Activated CD4-positive, alpha-beta T cell treated with anti-CD3 and anti-CD28 coated beads, Interleukin-10, Interleukin-2, amounts not matched to agents 100 ng/mL and 50 ng/mL, durations not matched to agents 16 hours and 8 hours (primary cell): ENCODE results near the gene OR13J1.

Experiments
- DNase-seq: peaks from one replicate; pipeline ENCODE4 v3.0.0-alpha.2; 2020

The OR13J1 gene

DNA sequence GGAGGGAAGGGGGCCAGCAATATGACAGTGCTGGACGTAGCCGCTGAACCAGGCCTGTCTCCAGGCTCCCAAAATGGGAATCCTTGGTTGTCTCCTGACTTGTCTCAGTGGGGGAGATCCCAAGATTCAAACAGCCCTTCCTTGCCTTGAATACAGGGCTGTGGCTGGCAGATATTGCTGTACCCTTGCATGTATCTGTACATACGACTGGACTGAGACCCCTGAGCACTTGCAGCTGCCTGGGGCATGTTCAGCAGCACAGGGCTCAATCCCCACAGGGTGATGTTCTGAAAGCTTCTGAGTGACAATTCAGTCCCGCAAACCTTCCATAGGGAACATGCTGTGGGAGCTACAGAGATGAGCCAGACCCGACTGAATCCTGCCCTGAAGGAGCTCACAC is 13.3 kb downstream of the OR13J1 start:
- no peak for DNase-seq

- no peak for DNase-seq
Observed at GRCh38 chr9:35856206-35856605, 14.0 kb downstream of the OR13J1 start.

GRCh38 chr9:35854091-35854762 is 16.0 kb downstream of the OR13J1 start:
- no peak for DNase-seq

DNA sequence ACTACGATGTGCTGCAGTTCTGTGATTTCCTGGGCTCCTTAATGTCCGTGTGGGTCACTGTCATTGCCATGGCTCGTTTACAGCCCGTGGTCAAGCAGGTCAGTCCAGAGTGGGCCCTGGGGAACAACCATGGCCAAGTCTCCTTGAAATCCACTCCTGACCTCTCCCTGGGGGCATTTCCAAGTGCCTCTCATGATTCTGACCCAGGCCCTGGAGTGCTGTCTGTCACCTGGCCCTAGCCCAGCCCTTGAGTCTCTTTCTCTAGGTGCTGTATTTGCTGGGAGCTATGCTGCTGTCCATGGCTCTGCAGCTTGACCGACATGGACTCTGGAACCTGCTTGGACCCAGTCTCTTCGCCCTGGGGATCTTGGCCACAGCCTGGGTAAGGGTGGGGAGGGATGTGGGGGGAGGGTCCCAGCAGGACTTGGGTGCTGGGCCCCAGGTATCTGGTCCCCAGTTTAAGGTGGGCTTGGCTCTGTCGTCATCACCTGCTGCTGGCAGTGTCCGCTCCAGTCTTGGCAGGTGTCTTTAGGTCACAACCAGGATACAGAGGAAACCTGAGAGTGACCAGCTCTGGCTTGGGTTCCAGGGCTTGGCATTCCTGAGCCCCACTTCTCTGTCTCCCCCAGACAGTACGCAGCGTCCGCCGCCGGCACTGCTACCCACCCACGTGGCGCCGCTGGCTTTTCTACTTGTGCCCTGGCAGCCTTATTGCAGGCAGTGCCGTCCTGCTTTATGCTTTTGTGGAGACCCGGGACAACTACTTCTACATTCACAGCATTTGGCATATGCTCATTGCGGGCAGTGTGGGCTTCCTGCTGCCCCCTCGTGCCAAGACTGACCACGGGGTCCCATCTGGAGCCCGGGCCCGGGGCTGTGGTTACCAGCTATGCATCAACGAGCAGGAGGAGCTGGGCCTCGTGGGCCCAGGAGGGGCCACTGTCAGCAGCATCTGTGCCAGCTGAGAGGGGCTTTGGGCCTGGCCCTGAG is 17.0 kb downstream of the OR13J1 start:
- DNase-seq, result no peak

GRCh38 chr9:35852267-35852815 is 17.9 kb downstream of the OR13J1 start:
- no peak for DNase-seq

DNA sequence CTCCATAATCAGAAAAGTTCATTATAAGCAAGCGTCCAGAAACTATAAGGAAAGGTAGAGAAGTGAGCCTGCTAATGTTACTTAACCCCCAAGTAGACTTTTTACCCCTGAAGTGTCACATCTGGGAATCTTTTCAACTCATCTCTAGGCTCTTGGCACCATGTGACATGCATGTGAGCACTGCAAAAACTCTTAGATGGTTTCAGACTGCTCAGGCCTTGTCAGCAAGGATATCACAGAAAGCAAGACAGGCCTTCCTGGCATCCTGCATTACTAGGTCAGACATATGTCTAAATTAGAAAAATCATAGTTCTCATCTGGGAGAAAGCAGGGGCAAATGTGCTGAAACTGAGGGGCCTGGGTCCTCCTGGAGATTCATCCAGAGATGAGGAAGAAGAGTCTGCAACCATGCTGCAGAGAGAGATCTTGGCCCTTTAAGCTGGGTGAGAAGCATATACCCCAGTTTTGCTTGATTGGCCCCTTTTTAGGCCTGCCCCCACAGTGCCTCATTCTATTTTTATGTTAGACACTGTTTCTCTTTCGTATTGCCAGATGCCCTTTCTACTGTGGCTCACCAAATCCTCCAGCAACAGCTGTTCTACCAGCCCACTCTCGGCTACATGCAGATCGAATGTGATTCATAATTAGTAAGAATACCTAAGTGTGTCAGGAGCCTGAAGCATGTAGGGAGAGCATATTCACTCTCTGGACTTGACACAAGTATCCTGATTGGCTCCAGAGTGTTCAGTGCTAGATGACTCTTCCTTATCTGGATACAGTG is 22.2 kb downstream of the OR13J1 start:
- DNase-seq, result peak; percentile 13

DNA sequence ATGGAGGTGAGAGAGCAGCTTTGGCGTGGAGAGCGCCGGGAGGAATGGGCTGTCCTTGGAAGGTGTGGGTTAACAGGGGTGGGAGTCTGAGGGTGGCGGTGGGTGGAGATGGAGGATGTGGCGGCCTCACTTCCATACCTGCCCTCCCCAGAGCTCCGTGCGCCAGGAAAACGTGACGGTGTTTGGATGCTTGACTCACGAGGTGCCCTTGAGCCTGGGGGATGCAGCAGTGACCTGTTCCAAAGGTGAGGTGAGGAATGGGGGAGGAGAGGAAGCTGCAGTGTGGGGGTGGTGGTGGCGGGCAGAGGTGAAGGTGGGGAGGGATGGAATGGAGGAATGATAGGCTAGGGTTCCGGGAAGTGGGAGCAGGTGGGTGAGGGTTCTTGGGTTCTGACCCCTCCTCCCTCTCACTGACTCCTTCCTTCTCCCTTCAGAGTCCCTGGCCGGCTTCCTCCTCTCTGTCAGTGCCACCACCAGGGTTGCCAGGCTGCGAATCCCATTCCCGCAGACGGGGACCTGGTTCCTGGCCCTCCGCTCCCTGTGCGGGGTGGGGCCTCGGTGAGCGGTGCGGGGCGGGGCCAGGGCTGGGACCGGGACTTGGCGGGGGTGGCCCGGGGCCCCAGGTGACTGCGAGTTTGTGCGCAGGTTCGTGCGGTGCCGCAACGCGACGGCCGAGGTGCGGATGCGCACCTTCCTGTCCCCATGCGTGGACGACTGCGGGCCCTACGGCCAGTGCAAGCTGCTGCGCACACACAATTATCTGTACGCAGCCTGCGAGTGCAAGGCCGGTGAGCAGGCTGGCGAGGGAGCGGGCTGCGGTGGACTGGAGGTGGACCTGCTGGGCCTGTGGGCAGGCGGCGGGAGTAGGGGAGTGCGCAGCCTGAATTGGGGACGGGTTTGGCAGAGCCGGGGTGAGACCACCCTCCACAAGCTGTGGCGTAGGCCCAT is 24.1 kb downstream of the OR13J1 start:
- DNase-seq, result no peak

- DNase-seq, result peak; percentile 23
Observed at GRCh38 chr9:35844628-35845270, 25.5 kb downstream of the OR13J1 start.

DNA sequence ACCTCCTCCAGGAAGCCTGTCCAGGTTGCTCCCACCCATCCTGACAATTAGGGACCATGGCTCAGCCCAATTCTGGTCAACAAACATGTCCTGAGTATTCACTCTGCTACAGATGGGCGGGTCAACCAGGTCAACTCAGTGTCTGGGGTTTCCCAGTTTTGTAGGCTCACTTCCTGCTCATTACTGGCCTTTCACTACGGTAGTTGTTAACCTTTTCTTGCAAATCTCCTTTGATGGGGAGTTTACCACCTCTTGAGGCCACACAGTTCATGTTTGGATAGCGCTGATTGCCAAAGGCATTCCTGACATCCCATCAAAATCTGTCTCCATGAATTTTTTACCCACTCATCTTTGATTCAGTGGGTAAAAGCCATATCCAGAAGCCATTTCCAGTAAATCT is 27.4 kb downstream of the OR13J1 start:
- no peak for DNase-seq

GRCh38 chr9:35842020-35842745 is 28.0 kb downstream of the OR13J1 start:
- no peak for DNase-seq

DNA sequence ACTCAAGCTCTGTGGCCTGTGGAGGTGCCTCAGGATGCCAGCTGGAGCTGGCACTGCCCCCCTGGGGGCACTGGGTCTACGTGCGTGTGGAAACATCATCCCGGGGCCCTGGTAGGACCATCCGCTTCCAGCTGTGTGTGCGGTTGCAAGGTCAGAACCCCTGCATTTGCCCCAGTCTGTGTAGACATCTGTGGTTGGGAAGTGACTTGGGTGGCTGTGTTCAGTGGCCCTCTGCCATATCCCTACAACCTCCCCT is 28.6 kb downstream of the OR13J1 start:
- no peak for DNase-seq

DNA sequence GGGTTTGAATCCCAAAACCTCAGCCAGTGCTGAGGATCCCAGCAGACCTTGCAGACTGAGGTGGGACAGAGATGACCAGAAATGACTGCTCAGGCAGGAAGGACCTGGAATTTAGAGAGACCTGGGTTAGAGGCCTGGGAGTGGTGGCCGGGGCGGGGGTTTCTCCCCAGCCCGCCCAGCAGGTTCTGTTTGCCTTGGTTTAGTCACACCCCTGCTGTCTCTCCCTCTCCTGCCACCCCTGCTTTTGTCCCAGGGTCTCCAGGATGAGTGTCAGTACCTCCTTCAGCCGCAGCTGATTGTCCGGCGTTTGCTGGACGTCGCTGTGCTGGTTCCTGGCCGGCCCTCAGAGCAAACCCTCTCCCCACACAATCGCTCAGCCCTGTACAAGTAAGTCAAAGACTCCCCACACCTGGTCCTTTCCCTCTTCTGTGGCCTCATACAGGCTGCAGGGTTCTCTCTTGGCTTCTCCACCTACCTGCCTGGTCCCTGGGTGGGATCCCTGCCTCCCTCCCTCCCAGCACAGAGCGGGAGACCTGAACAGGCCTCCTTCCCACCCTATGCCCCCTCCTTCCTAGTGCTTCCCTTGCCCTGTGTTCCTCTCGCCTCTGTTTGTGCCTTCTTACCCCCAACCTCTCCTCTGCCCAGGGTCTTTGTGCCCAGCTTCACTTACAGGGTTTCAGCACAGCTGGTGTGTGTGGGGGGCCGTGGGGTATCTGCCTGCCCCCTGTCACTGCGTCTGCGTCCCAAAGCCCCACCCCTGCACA is 29.1 kb downstream of the OR13J1 start:
- DNase-seq, result no peak

GRCh38 chr9:35839926-35840325 is 30.3 kb downstream of the OR13J1 start:
- DNase-seq, result no peak

- no peak for DNase-seq
Observed at GRCh38 chr9:35836595-35836994, 33.6 kb downstream of the OR13J1 start.

GRCh38 chr9:35835766-35836165 is 34.4 kb downstream of the OR13J1 start:
- DNase-seq, result no peak

- DNase-seq, result no peak
Observed at GRCh38 chr9:35835216-35835632, 35.0 kb downstream of the OR13J1 start.

DNA sequence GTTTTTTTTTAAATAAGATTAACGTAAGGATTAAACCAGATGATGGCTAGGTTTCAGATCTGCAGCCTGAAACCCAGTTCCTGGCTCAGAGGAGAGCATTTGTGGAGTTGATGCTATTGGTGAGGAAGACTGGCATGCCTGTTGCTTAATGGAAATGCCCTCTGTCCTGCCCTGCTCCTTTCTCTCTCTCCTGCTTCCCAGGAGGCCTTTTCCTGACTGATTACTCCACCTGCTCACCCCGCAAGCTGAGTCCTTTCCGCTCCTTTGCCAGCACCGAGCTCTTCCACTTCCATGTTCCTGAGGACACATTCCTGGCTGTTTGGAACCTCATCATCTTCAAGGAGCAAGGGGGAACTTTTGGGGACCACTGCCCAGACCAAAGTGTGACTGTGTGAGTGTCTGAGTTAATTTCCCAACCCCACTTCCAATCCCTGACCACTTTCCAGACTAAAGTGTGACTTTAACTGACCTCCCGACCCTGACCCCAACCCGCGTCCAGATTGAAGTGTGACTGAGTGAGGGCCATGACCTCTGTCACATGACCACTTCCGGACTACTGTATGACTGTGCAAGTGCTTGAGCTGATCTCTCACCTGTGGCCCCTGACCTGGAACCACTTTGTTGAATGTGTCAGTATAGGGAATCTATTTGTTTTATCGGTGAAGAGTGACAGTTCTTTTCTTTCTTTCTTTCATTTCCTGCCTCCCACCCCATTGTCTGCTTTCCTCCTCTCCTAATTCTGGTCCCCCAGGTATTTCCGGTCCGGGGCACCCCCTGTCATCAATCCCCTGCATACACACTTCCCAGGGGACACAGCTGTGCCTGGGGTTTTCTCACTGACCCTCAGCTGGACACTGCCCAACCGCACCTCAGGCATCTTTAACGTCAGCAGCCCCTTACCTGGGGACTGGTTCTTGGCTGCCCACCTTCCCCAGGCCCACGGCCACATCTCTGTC is 35.7 kb downstream of the OR13J1 start:
- no peak for DNase-seq

DNA sequence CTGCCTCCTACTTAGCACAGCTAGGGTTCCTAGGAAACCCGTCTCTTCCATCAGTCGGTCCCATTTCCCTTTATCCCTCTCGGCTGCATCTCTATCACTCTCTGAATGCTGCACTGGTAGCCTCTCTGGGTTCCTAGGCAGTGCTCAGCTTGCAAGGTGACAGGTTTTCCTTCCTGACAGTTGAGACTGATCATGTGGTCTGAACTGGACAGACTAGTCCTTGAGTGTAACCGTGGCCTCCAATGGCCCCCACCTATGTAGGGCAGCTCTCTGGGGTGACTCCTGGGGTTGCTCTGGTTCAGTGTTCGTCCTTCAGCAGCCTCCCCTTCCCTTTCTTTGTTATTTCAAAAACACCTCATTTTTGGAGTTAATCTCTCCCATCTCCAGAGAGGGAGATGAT is 37.4 kb downstream of the OR13J1 start:
- no peak for DNase-seq

- no peak for DNase-seq
Observed at GRCh38 chr9:35831040-35831439, 39.2 kb downstream of the OR13J1 start.
